DND-41 (cell line): ENCODE results near the gene ADCY4.

Source experiments
- CTCF ChIP-seq: IDR thresholded peaks from 2 replicates; pipeline ENCODE4 v1.5.1; 2012; ENCODE audit warnings: borderline replicate concordance, low read length, moderate library complexity, mild to moderate bottlenecking; ENCODE audit not compliant: poor library complexity, severe bottlenecking; ENCODE audit errors: extremely low read depth
- EZH2 ChIP-seq: IDR thresholded peaks from 3 replicates; pipeline ENCODE4 v1.6.1; 2012; ENCODE audit warnings: borderline replicate concordance, low read depth, mild to moderate bottlenecking, moderate library complexity, low read length, inconsistent platforms; ENCODE audit not compliant: severe bottlenecking

GRCh38 chr14:24310265-24310645 lies 24.6 kb downstream of the ADCY4 start:
- TF ChIP-seq CTCF = no peak
- no peak for TF ChIP-seq EZH2
